H7 (cell line): Measurements from ENCODE around the gene GOLT1A. TPM values are rescaled to one million over a fixed set of nuclear protein-coding genes. Genes with fewer than 3 reads are reported as not detected.

Experiments
- DNase-seq: peaks from one replicate; pipeline ENCODE4 v3.0.0; 2012
- H3K27me3 ChIP-seq: 2 replicates; pipeline ENCODE4 v1.6.0; 2011; ENCODE audit warnings: mild to moderate bottlenecking, low read length; ENCODE audit not compliant: control insufficient read depth, insufficient read depth
- H3K36me3 ChIP-seq: replicated peaks from 2 replicates; pipeline ENCODE4 v1.5.1; 2011; ENCODE audit warnings: low read length; ENCODE audit not compliant: control insufficient read depth, insufficient read depth
- H3K4me3 ChIP-seq: 2 replicates; pipeline ENCODE4 v1.5.1; 2011; ENCODE audit warnings: low read depth, mild to moderate bottlenecking, control low read depth, low read length, moderate library complexity; ENCODE audit not compliant: insufficient read depth
- total RNA-seq: library from RNA; depleted of rRNA; stranded (reverse); fragments of >200 nt; shearing (Covaris generic); gene quantifications from 2 replicates; pipeline ENCODE4 v1.2.3, GENCODE V29; 2014; rRNA removed

Gene GOLT1A
- total RNA-seq = 0.76 and 1.0 TPM in 2 replicates

GRCh38 chr1:204213668-204214662, at the start of gene GOLT1A:
TSS of gene GOLT1A (minus strand) at chr1:204213988. CDS start at chr1:204213906, 82 bp downstream.
- peak within 1 kb of the TSS; percentile 57 for H3K4me3 ChIP-seq
- H3K27me3 ChIP-seq = peaks cover 5% of the 10 kb centered on the region; the same call in 1 of the 2 replicates
- no peaks in the 10 kb centered on the region for H3K36me3 ChIP-seq
- peak; percentile 95 for DNase-seq

GRCh38 chr1:204263254-204263910, 49.6 kb upstream of the GOLT1A start:
- no peak for DNase-seq
- no peaks in the 10 kb centered on the region for H3K27me3 ChIP-seq
- no peak overlapping the region for H3K4me3 ChIP-seq
- H3K36me3 ChIP-seq = no peaks in the 10 kb centered on the region

- no peak for DNase-seq
- Histone ChIP-seq H3K4me3 (no peak overlapping the region), H3K36me3 (no peaks in the 10 kb centered on the region), H3K27me3 (no peaks in the 10 kb centered on the region)
These were observed 48.9 kb upstream of the GOLT1A start for GRCh38 chr1:204262506-204263253.

- no peak for DNase-seq
- Histone ChIP-seq H3K4me3 (no peak overlapping the region), H3K27me3 (no peaks in the 10 kb centered on the region), H3K36me3 (no peaks in the 10 kb centered on the region)
These were observed 48.1 kb upstream of the GOLT1A start for GRCh38 chr1:204261746-204262505.

GRCh38 chr1:204261266-204261665, 47.5 kb upstream of the GOLT1A start:
- Histone ChIP-seq H3K4me3 (no peak overlapping the region), H3K27me3 (no peaks in the 10 kb centered on the region), H3K36me3 (no peaks in the 10 kb centered on the region)
- no peak for DNase-seq

- no peak for DNase-seq
- H3K4me3 ChIP-seq = no peak overlapping the region
- no peaks in the 10 kb centered on the region for H3K36me3 ChIP-seq
- no peaks in the 10 kb centered on the region for H3K27me3 ChIP-seq
These were observed 46.9 kb upstream of the GOLT1A start for GRCh38 chr1:204260601-204261197.

- DNase-seq = no peak
- Histone ChIP-seq H3K27me3 (no peaks in the 10 kb centered on the region), H3K36me3 (no peaks in the 10 kb centered on the region), H3K4me3 (no peak overlapping the region)
These were observed 46.0 kb upstream of the GOLT1A start for GRCh38 chr1:204259782-204260181.

- H3K36me3 ChIP-seq = no peaks in the 10 kb centered on the region
- DNase-seq = no peak
- no peak overlapping the region for H3K4me3 ChIP-seq
- H3K27me3 ChIP-seq = no peaks in the 10 kb centered on the region
These were observed 45.4 kb upstream of the GOLT1A start for GRCh38 chr1:204259196-204259595.

- H3K4me3 ChIP-seq = no peak overlapping the region
- DNase-seq = peak; percentile 95
These were observed 44.7 kb upstream of the GOLT1A start for GRCh38 chr1:204258213-204259115.

GRCh38 chr1:204257446-204257845, 43.7 kb upstream of the GOLT1A start:
- no peak overlapping the region for H3K4me3 ChIP-seq
- no peaks in the 10 kb centered on the region for H3K36me3 ChIP-seq
- H3K27me3 ChIP-seq = no peaks in the 10 kb centered on the region
- no peak for DNase-seq

More at GRCh38 chr1:204258213-204259115, 44.7 kb upstream of the GOLT1A start:
- H3K27me3 ChIP-seq = no peaks in the 10 kb centered on the region
- no peaks in the 10 kb centered on the region for H3K36me3 ChIP-seq

- H3K4me3 ChIP-seq = no peak overlapping the region
- H3K27me3 ChIP-seq = no peaks in the 10 kb centered on the region
- no peak for DNase-seq
- no peaks in the 10 kb centered on the region for H3K36me3 ChIP-seq
These were observed 42.7 kb upstream of the GOLT1A start for GRCh38 chr1:204256531-204256930.

- no peaks in the 10 kb centered on the region for H3K27me3 ChIP-seq
- H3K36me3 ChIP-seq = no peaks in the 10 kb centered on the region
- DNase-seq = no peak
- no peak overlapping the region for H3K4me3 ChIP-seq
These were observed 42.2 kb upstream of the GOLT1A start for GRCh38 chr1:204255966-204256365.

- no peaks in the 10 kb centered on the region for H3K36me3 ChIP-seq
- no peaks in the 10 kb centered on the region for H3K27me3 ChIP-seq
- no peak overlapping the region for H3K4me3 ChIP-seq
- DNase-seq = peak; percentile 83
These were observed 41.4 kb upstream of the GOLT1A start for GRCh38 chr1:204255225-204255624.
